Upper lobe of right lung (tissue), 1 donor: Measurements from ENCODE around the gene BEX3. TPM values are rescaled to one million over a fixed set of nuclear protein-coding genes. Genes with fewer than 3 reads are reported as not detected.

Experiments used
- ATAC-seq: fragments of 200-7000 bp; cut with Tn5 transposase; one replicate; pipeline ENCODE4 v1.9.1; 2020; ENCODE audit warnings: mild to moderate bottlenecking, moderate library complexity
- DNase-seq: peaks from one replicate; pipeline ENCODE4 v3.0.0-alpha.2; 2020
- H3K27ac ChIP-seq: fragments of 200-600 bp; one replicate; pipeline ENCODE4 v1.8.0; 2022
- H3K27me3 ChIP-seq: fragments of 200-600 bp; one replicate; pipeline ENCODE4 v1.8.0; 2022; ENCODE audit warnings: mild to moderate bottlenecking
- H3K36me3 ChIP-seq: fragments of 200-600 bp; one replicate; pipeline ENCODE4 v1.8.0; 2022
- H3K4me1 ChIP-seq: fragments of 200-600 bp; one replicate; pipeline ENCODE4 v1.8.0; 2022
- H3K4me3 ChIP-seq: fragments of 200-600 bp; one replicate; pipeline ENCODE4 v1.8.0; 2022; ENCODE audit warnings: mild to moderate bottlenecking
- H3K9me3 ChIP-seq: fragments of 200-600 bp; one replicate; pipeline ENCODE4 v1.8.0; 2022
- CTCF ChIP-seq: fragments of 200-600 bp; IDR thresholded peaks from one replicate; pipeline ENCODE4 v1.8.0; 2022; ENCODE audit warnings: antibody characterized with exemption
- intact Hi-C: fragments of 100-400 bp; cut with DNase I; formaldehyde crosslinking; loops from one replicate; pipeline ENCODE4 v1.11.0; 2022
- total RNA-seq: library from RNA; stranded (reverse); fragmentation: NEBNext Ultra II Directional; extraction: Animal tissue kit (Norgen Biotek cat#: 25700); gene quantifications from one replicate; pipeline ENCODE4 v1.2.1, GENCODE V29; 2021
- donor health status: DM: no; HTN: yes; CAD: no; lungs with severe emphysema.

The BEX3 gene
- total RNA-seq, 1 donor from 2014 or later, result 124 TPM

GRCh38 chrX:103360092-103360491 is 16.2 kb upstream of the BEX3 start:
- Histone ChIP-seq H3K9me3 (no peaks in the 10 kb centered on the region), H3K36me3 (no peaks in the 10 kb centered on the region), H3K4me3 (no peak overlapping the region), H3K27ac (no peak overlapping the region), H3K27me3 (no peaks in the 10 kb centered on the region), H3K4me1 (no peaks in the 10 kb centered on the region)
- ATAC-seq (no peak), DNase-seq (no peak)
- intact Hi-C loops, result no loop called here
- TF ChIP-seq CTCF, result no peak

GRCh38 chrX:103360916-103361315 is 15.4 kb upstream of the BEX3 start:
- Histone ChIP-seq H3K36me3 (no peaks in the 10 kb centered on the region), H3K4me3 (no peak overlapping the region), H3K4me1 (no peaks in the 10 kb centered on the region), H3K27me3 (no peaks in the 10 kb centered on the region), H3K27ac (no peak overlapping the region), H3K9me3 (no peaks in the 10 kb centered on the region)
- intact Hi-C loops, result no loop called here
- DNase-seq, result no peak
- ATAC-seq, result no peak
- TF ChIP-seq CTCF, result no peak

GRCh38 chrX:103361798-103362197 is 14.5 kb upstream of the BEX3 start:
- no peak for TF ChIP-seq CTCF
- Histone ChIP-seq H3K9me3 (no peaks in the 10 kb centered on the region), H3K36me3 (no peaks in the 10 kb centered on the region), H3K27me3 (no peaks in the 10 kb centered on the region), H3K4me1 (no peaks in the 10 kb centered on the region), H3K27ac (no peak overlapping the region), H3K4me3 (no peak overlapping the region)
- no peak for DNase-seq
- intact Hi-C loops, result no loop called here
- ATAC-seq, result no peak

- no peak overlapping the region for H3K4me3 ChIP-seq
- H3K27ac ChIP-seq, result no peak overlapping the region
- DNase-seq (no peak), ATAC-seq (no peak)
- no peaks in the 10 kb centered on the region for H3K9me3 ChIP-seq
- intact Hi-C loops, result no loop called here
- H3K36me3 ChIP-seq, result no peaks in the 10 kb centered on the region
- H3K4me1 ChIP-seq, result no peaks in the 10 kb centered on the region
- no peak for TF ChIP-seq CTCF
- H3K27me3 ChIP-seq, result no peaks in the 10 kb centered on the region
Measured at GRCh38 chrX:103362474-103362873, 13.9 kb upstream of the BEX3 start.

- Histone ChIP-seq H3K9me3 (no peaks in the 10 kb centered on the region), H3K4me3 (no peak overlapping the region), H3K4me1 (no peaks in the 10 kb centered on the region), H3K36me3 (no peaks in the 10 kb centered on the region), H3K27ac (no peak overlapping the region), H3K27me3 (no peaks in the 10 kb centered on the region)
- ATAC-seq (no peak), DNase-seq (no peak)
- intact Hi-C loops, result no loop called here
- no peak for TF ChIP-seq CTCF
Measured at GRCh38 chrX:103363046-103363445, 13.3 kb upstream of the BEX3 start.

GRCh38 chrX:103367502-103367901 is 8.8 kb upstream of the BEX3 start:
- no peaks in the 10 kb centered on the region for H3K9me3 ChIP-seq
- no peak for ATAC-seq
- no peak overlapping the region for H3K4me3 ChIP-seq
- no peaks in the 10 kb centered on the region for H3K36me3 ChIP-seq
- no peaks in the 10 kb centered on the region for H3K4me1 ChIP-seq
- H3K27me3 ChIP-seq, result no peaks in the 10 kb centered on the region
- no peak for DNase-seq
- TF ChIP-seq CTCF, result no peak
- intact Hi-C loops, result no loop called here
- H3K27ac ChIP-seq, result no peak overlapping the region
